ENCODE data around the gene CCDC142.
A peak's percentile ranks its signal among the peaks of the same experiment; 100 is the strongest.

The CCDC142 gene

GRCh38 chr2:74454654-74455511 lies 27.9 kb downstream of the CCDC142 start, which contains the start of gene INO80B:
Gene INO80B, plus strand, starts transcription at chr2:74455087. Its CDS starts 30 bp downstream, at chr2:74455117.
- TF ChIP-seq POLR2AphosphoS5 (IDR thresholded peaks at IDR 0.05; ENCODE audit: low read depth, low read length) (peak; percentile 82; the same call in 1 of the 2 replicates), TAF1 (IDR thresholded peaks at IDR 0.05; ENCODE audit: borderline replicate concordance, insufficient read depth, low read length) (peak; percentile 69; the same call in 1 of the 2 replicates), SIN3A (IDR thresholded peaks at IDR 0.05; ENCODE audit: borderline replicate concordance, insufficient read depth, low read length) (peak; percentile 96), FOXP2 (optimal IDR thresholded peaks at IDR 0.05; ENCODE audit: borderline replicate concordance, extremely low read depth, extremely low read length, insufficient read depth) (peak; percentile 77), REST (IDR thresholded peaks at IDR 0.05; ENCODE audit: insufficient read depth in 1 of 2, low read depth in 2 of 2, low read length in 2 of 2) (no peak)

- TF ChIP-seq REST (IDR thresholded peaks at IDR 0.05; ENCODE audit: insufficient read depth in 1 of 2, low read depth in 2 of 2, low read length in 2 of 2) (no peak), FOXP2 (optimal IDR thresholded peaks at IDR 0.05; ENCODE audit: borderline replicate concordance, extremely low read depth, extremely low read length, insufficient read depth) (no peak)
These were observed 32.1 kb downstream of the CCDC142 start for GRCh38 chr2:74450570-74451190.

- TF ChIP-seq POLR2AphosphoS5 (IDR thresholded peaks at IDR 0.05; ENCODE audit: low read depth, low read length) (no peak), SIN3A (IDR thresholded peaks at IDR 0.05; ENCODE audit: borderline replicate concordance, insufficient read depth, low read length) (no peak), TAF1 (IDR thresholded peaks at IDR 0.05; ENCODE audit: borderline replicate concordance, insufficient read depth, low read length) (no peak), FOXP2 (optimal IDR thresholded peaks at IDR 0.05; ENCODE audit: borderline replicate concordance, extremely low read depth, extremely low read length, insufficient read depth) (no peak), REST (IDR thresholded peaks at IDR 0.05; ENCODE audit: insufficient read depth in 1 of 2, low read depth in 2 of 2, low read length in 2 of 2) (no peak)
These were observed 34.0 kb downstream of the CCDC142 start for GRCh38 chr2:74448771-74449170.

GRCh38 chr2:74447230-74447999 lies 35.4 kb downstream of the CCDC142 start:
- TF ChIP-seq POLR2AphosphoS5 (IDR thresholded peaks at IDR 0.05; ENCODE audit: low read depth, low read length): no peak
- no peak for TF ChIP-seq REST (IDR thresholded peaks at IDR 0.05; ENCODE audit: insufficient read depth in 1 of 2, low read depth in 2 of 2, low read length in 2 of 2)
- no peak for TF ChIP-seq FOXP2 (optimal IDR thresholded peaks at IDR 0.05; ENCODE audit: borderline replicate concordance, extremely low read depth, extremely low read length, insufficient read depth)
- no peak for TF ChIP-seq TAF1 (IDR thresholded peaks at IDR 0.05; ENCODE audit: borderline replicate concordance, insufficient read depth, low read length)
- TF ChIP-seq SIN3A (IDR thresholded peaks at IDR 0.05; ENCODE audit: borderline replicate concordance, insufficient read depth, low read length): no peak

All from PFSK-1 (cell line).